Small intestine (tissue), 7 donors: ENCODE data around the gene HNRNPF. TPM values are rescaled to one million over a fixed set of nuclear protein-coding genes. Genes with fewer than 3 reads are reported as not detected.
A peak's percentile ranks its signal among the peaks of the same experiment; 100 is the strongest.

Experiments
- DNase-seq, 2 donors: peaks; one replicate each; pipeline versions ENCODE4 v3.0.0 to v3.0.0-alpha.2; 2013
- FAIRE-seq: peaks from 2 replicates; lab custom pipeline; 2012; peaks lifted over from hg19 to GRCh38; lab: Jason Lieb, UNC
- H3K27ac ChIP-seq, 3 donors: one replicate each; pipeline ENCODE4 v1.5.1; 2013; ENCODE audit warnings: low read length in 2 of 3, mild to moderate bottlenecking in 2 of 3, control low read depth in 1 of 3, inconsistent platforms in 1 of 3, low read depth in 1 of 3, moderate library complexity in 1 of 3
- H3K27me3 ChIP-seq, 3 donors: one replicate each; pipeline ENCODE4 v1.6.1; 2013; ENCODE audit warnings: low read length in 3 of 3, inconsistent platforms in 1 of 3; ENCODE audit not compliant: control insufficient read depth in 3 of 3, insufficient read depth in 3 of 3
- H3K36me3 ChIP-seq, 3 donors: one replicate each; pipeline ENCODE4 v1.6.1; 2013; ENCODE audit warnings: low read length in 3 of 3, inconsistent platforms in 1 of 3, low read depth in 1 of 3, mild to moderate bottlenecking in 1 of 3, moderate library complexity in 1 of 3; ENCODE audit not compliant: control insufficient read depth in 3 of 3, insufficient read depth in 2 of 3
- H3K4me1 ChIP-seq, 3 donors: one replicate each; pipeline ENCODE4 v1.6.1; 2013; ENCODE audit warnings: low read length in 2 of 3, inconsistent platforms in 1 of 3, low read depth in 1 of 3, mild to moderate bottlenecking in 1 of 3, moderate library complexity in 1 of 3; ENCODE audit not compliant: control insufficient read depth in 3 of 3, insufficient read depth in 2 of 3
- H3K4me3 ChIP-seq, 3 donors: one replicate each; pipeline ENCODE4 v1.5.1; 2013; ENCODE audit warnings: low read length in 3 of 3, control low read depth in 1 of 3, inconsistent platforms in 1 of 3, low read depth in 1 of 3, mild to moderate bottlenecking in 1 of 3, moderate library complexity in 1 of 3
- H3K9me3 ChIP-seq, 2 donors: one replicate each; pipeline ENCODE4 v1.6.1; 2013; ENCODE audit warnings: low read depth in 1 of 2, low read length in 1 of 2; ENCODE audit not compliant: control insufficient read depth in 2 of 2, insufficient read depth in 1 of 2
- WGBS, 3 donors: extraction: QIAGEN DNeasy Blood & Tissue Kit; methylation state at CpG; one replicate each; pipeline ENCODE4 v1.1.7; 2013; 5-methylcytosine and 5-hydroxymethylcytosine counted together
- polyA plus RNA-seq, 4 donors: library from polyadenylated mRNA; stranded (reverse) in 3 of 4; unstranded in 1 of 4; fragments of 200-250 nt in 3 of 4; fragments of 120-200 nt in 1 of 4; gene quantifications; one replicate each; pipeline versions ENCODE4 v1.2.1 to v1.2.3, GENCODE V29; 2013
- donor health status: healthy with polysubstance abuse.
- donor health status: control.
- donor health status: control.
- donor health status: Bipolar disorder and iron deficiency.
- donor health status: healthy.

HNRNPF gene
- polyA plus RNA-seq, 4 donors, result 138 to 241 (median 176) TPM

DNA sequence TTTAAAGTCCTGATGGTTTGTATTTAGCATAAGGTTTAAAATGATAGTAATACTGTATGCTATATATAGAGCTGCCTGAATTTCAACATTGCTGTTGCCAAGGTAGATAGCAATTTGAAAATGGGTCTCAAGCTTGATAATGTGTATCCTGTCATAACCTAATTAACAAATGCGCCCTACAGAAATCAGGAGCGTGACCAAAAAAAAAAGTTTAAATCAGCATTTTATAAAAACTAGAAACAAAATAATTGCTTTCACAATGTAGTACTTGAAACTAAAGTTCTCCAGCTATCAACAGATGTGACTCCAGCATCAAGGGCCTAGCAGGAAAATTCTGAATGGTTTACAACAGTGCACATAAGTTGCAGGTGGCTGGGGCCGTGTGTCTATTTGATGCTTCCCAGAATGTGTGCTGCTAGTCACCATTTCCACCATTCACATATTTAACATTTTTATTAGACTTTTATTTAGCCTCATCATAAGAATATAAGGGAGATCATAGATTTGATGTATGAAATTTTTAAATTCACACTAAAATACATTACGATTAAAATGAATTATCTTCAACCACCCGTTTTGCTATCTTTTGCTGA lies 23.5 kb downstream of the HNRNPF start:
- Histone ChIP-seq H3K4me1 (peaks cover 0 to 4% (median 0%) of the 10 kb centered on the region in 3 donors), H3K27ac (no peak overlapping the region), H3K4me3 (no peak overlapping the region), H3K36me3 (peaks cover 8 to 38% (median 22%) of the 10 kb centered on the region in 3 donors), H3K9me3 (no peaks in the 10 kb centered on the region), H3K27me3 (no peaks in the 10 kb centered on the region)
- FAIRE-seq (no peak), DNase-seq (no peak)
- 70 to 76% (median 74%) methylated on average over 5 of the region's 5 CpGs for WGBS, 3 donors

DNA sequence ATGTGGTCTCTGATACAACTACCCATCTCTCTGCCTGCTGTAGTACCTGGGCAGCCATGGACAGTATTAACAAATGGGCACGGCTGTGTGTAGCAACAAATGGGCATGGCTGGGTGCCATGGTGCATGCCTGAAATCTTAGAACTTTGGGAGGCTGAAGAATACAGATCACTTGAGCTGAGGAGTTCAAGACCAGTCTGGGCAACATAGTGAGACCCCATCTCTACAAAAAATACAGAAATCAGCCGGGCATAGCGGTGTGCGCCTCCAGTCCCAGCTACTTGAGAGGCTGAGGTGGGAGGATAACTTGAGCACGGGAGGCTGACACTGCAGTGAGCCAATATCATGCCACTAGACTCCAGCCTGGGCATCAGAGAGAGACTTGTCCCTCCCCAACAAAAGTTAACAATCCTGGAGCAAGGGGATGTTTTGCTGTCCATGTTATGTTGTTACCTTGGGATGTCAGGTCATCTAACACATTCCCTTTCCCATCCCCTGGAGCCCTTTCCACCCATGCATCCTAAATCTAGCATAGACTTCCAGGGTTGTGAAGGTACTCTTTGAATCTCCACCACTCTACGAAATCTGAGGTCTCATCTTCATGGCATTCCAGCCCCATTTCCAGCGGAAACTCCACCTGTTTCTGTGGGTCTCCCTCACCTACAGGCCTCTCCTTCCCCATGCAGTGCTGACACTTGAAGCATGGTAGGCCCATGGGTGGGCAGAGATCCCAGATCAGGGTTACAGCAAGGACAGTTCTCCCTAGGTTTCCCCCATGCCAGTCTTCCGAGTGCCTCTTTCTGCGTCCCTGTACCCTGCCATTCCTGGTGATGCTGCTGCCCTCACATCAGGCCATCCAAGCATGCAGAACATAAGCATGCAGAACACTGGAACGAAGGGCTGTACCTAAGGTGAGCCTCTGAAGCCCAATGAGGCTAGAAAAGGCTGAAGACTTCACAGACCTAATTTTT lies 24.4 kb downstream of the HNRNPF start:
- 81 to 89% (median 83%) methylated on average over 10 of the region's 10 CpGs for WGBS, 3 donors
- peaks cover 7 to 30% (median 14%) of the 10 kb centered on the region in 3 donors for H3K36me3 ChIP-seq
- no peak overlapping the region for H3K27ac ChIP-seq
- no peaks in the 10 kb centered on the region for H3K9me3 ChIP-seq
- H3K4me3 ChIP-seq, result no peak overlapping the region
- H3K27me3 ChIP-seq, result no peaks in the 10 kb centered on the region
- peaks cover 0 to 4% (median 0%) of the 10 kb centered on the region in 3 donors for H3K4me1 ChIP-seq
- no peak for FAIRE-seq
- no peak for DNase-seq

DNA sequence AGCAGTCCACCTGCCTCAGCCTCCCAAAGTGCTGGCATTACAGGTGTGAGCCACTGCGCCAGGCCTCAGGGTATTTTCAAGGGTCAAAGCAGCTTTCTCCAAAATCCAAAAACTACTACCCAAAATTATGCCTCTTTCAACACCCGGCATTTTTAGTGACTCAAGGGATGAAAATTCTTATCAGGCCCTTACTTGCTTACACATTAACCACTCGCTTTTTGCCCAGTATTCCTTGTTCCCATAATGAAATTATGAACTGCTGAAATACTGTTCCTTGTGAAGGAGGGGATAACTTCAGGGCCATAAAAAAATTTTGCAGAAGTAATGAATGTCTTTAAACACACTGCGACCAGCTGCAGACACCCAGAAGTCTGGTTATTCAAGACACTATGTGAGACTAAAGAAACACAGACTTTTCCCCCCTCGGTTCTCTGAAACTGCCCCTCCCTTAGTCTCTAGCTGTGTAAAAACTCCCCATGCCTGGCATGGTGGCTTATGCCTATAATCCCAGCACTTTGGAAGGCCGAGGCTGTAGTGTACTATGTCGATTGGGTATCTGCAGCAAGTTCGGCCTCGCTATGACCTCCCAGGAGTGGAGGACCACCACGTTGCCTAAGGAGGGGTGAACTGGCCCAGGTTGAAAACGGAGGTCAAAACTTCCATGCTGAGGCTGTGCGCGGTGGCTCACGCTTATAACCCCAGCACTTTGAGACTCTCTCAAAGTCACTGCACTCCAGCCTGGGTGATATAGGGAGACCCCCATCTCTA lies 25.6 kb downstream of the HNRNPF start:
- no peak overlapping the region for H3K4me3 ChIP-seq
- peaks cover 0 to 4% (median 0%) of the 10 kb centered on the region in 3 donors for H3K4me1 ChIP-seq
- WGBS, 3 donors, result 39 to 63% (median 49%) methylated on average over 14 of the region's 14 CpGs
- H3K36me3 ChIP-seq, result peaks cover 5 to 22% (median 12%) of the 10 kb centered on the region in 3 donors
- no peaks in the 10 kb centered on the region for H3K9me3 ChIP-seq
- FAIRE-seq (no peak), DNase-seq (no peak)
- H3K27ac ChIP-seq, result no peak overlapping the region
- no peaks in the 10 kb centered on the region for H3K27me3 ChIP-seq

DNA sequence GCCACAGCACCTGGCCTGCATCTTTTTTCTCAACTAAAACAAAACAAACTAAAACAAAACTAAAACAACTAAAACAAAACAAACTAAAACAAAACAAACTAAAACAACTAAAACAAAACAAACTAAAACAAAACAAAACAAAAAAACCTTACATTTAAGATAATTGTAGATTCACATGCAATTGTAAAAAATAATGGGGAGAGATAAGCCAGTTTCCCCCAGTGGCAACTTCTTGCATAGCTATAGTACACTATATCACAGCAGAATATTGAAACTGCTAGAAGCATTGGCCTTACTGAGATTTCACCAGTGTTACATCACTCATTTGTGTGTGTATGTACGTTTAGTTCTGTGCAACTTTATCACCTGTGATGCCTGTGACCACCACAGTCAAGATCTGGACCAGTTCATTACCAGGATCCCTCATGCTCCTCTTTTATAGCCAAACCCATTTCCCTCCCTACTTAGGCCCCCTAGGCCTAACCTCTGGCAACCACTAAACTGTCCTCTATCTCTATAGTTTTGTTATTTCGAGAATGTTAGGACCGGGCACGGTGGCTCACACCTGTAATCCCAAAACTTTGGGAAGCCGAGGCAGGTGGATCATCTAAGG lies 28.3 kb downstream of the HNRNPF start:
- Histone ChIP-seq H3K4me3 (no peak overlapping the region), H3K36me3 (peaks cover 0 to 8% (median 0%) of the 10 kb centered on the region in 3 donors), H3K4me1 (peaks cover 0 to 19% (median 0%) of the 10 kb centered on the region in 3 donors), H3K9me3 (no peaks in the 10 kb centered on the region), H3K27ac (no peak overlapping the region), H3K27me3 (no peaks in the 10 kb centered on the region)
- 87 to 92% (median 91%) methylated on average over 5 of the region's 5 CpGs for WGBS, 3 donors
- DNase-seq (no peak), FAIRE-seq (no peak)

DNA sequence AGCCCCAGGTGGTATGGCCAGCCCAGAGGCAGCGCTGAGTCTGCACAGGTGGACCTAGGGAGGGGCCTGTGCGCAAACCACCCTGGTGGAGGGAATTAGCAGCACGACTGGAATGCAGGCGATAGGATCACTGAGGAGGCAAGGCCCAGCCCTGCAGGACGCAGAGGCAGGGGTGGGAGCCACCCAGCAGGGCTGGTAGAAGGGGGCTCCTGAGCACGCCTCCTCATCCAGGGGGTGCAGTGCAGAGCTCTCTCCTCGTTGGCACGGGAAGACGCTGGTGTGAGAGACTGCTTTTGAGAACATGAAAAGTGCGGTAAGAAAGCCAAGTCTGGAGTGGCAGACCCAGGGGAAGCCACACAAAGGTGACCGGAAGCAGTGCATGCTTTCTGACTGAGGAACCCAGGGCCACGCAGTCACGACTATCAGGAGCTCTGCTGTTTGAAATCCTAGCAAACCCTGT lies 31.5 kb downstream of the HNRNPF start:
- no peaks in the 10 kb centered on the region for H3K9me3 ChIP-seq
- peaks cover 0 to 15% (median 0%) of the 10 kb centered on the region in 3 donors for H3K4me1 ChIP-seq
- no peaks in the 10 kb centered on the region for H3K27me3 ChIP-seq
- peak overlapping the region in 1 of 3 donors; percentile 9 for H3K27ac ChIP-seq
- DNase-seq, result peak; percentile 40 to 81
- no peak for FAIRE-seq
- H3K4me3 ChIP-seq, result no peak overlapping the region
- H3K36me3 ChIP-seq, result no peaks in the 10 kb centered on the region
- 75 to 77% (median 76%) methylated on average over 13 of the region's 13 CpGs for WGBS, 3 donors

DNA sequence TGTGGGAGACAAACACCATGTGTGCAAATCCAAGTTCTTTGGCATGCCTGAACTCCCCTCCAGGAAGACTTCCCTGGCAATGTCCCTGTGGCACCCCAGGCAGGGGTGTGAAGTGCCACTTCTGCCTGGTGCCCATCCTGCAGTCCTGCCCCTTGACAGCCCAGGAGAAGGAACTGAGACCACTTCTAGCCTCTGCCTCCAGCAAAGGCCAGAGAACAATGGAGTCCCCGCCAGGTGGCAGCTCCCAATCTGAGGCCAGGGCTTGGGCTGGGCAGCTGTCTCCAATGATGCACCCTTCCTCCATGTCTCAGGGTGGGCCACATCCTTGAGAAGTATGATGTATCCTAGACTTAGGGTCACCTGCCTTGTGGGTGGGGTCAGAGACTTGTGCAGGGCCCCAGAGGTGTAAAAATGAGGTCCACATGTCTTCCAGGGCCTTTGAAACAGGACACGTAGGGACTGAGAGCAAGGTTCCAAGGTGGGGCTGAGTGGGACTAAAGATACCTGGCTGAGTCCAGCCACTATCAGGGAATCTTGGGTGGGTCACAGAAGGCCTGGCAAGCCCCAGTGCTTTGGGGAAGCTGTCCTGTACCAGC lies 32.1 kb downstream of the HNRNPF start:
- peaks cover 0 to 15% (median 0%) of the 10 kb centered on the region in 3 donors for H3K4me1 ChIP-seq
- H3K9me3 ChIP-seq, result no peaks in the 10 kb centered on the region
- peak overlapping the region in 1 of 3 donors; percentile 9 for H3K27ac ChIP-seq
- H3K4me3 ChIP-seq, result no peak overlapping the region
- DNase-seq (no peak), FAIRE-seq (no peak)
- H3K27me3 ChIP-seq, result no peaks in the 10 kb centered on the region
- H3K36me3 ChIP-seq, result no peaks in the 10 kb centered on the region
- whole genome bisulfite sequencing, 3 donors, result 47 to 63% (median 50%) methylated on average over 2 of the region's 2 CpGs

DNA sequence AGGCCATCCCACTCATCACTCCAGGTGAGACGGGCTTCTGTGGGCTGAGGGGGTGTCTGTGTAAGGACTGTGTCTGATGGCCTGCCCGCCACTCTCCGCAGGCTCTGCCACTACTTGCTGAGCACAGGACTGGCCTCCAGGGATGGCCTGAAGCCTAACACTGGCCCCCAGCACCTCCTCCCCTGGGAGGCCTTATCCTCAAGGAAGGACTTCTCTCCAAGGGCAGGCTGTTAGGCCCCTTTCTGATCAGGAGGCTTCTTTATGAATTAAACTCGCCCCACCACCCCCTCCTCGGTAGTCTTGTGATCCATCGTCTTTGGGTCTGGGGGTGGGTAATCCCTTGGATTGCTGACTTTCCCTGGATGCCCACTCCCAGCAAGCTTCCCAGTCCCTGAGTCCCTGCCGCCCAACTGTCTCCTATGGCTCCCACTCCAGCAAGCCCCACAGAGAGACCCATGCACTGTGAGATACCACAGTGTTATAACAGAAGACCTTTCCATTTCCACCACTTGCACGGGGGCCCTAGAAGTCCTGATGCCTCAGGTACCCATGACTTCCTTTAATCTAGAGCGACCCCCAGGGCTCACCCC lies 32.8 kb downstream of the HNRNPF start:
- WGBS, 3 donors, result 86 to 92% (median 88%) methylated on average over 9 of the region's 9 CpGs
- FAIRE-seq (no peak), DNase-seq (no peak)

More for the DNA sequence above, 32.8 kb downstream of the HNRNPF start:
- no peak overlapping the region for H3K27ac ChIP-seq
- H3K9me3 ChIP-seq, result no peaks in the 10 kb centered on the region
- H3K36me3 ChIP-seq, result no peaks in the 10 kb centered on the region
- no peaks in the 10 kb centered on the region for H3K27me3 ChIP-seq
- H3K4me1 ChIP-seq, result peaks cover 0 to 15% (median 0%) of the 10 kb centered on the region in 3 donors
- no peak overlapping the region for H3K4me3 ChIP-seq
